Non-pigmented ciliary epithelial cell (primary cell): ENCODE measurements around the gene PTGR3.

Experiments
- DNase-seq: peaks from one replicate; pipeline ENCODE4 v3.0.0-alpha.2; 2010; ENCODE audit warnings: low read depth

Gene PTGR3

GRCh38 chr18:75234901-75235300 lies 26.0 kb upstream of the PTGR3 start:
- no peak for DNase-seq

GRCh38 chr18:75231053-75231406 lies 22.1 kb upstream of the PTGR3 start:
- no peak for DNase-seq

GRCh38 chr18:75230163-75231052 lies 21.5 kb upstream of the PTGR3 start:
- DNase-seq: no peak

- no peak for DNase-seq
These were observed 20.5 kb upstream of the PTGR3 start for GRCh38 chr18:75229437-75229836.

DNA sequence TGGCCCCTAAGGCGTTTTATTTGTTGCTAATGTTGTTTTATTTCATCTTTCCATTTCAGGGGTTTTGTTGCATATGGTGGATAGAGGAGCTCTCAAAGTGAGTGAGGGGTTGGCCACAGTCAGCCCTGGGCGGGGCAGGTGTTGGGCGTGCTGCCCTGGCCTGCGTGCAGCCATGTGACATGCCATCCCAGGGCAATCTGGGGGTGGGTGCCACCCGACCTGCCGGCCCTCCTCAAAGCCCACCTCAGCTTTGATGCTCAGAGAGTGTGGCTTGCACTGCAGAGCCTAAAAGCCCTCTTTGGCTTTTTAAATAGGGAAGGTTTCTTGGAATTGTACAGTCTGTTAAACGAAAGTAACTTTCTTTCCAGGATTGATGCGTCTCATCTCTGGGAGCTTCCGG lies 20.0 kb upstream of the PTGR3 start:
- DNase-seq: no peak

- DNase-seq: no peak
These were observed 18.8 kb upstream of the PTGR3 start for GRCh38 chr18:75227535-75228296.

DNA sequence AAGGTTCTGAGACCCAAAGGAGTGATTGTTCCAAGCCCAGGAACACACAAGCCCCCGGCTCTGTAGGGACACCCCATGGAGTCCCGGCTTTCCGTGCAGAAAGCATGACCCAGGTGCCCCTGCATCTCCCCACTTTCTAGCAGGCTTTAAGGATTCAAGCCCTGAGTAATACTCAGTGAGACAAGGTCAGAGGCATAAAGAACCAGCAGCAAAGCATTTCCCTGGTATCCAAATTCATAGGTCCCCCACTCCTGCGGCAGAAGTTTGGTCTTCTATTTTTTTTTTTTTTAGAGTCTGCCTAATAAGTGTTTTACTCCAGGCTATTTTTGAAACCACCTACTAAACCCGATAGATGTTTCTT lies 18.0 kb upstream of the PTGR3 start:
- no peak for DNase-seq

- no peak for DNase-seq
These were observed 17.5 kb upstream of the PTGR3 start for GRCh38 chr18:75226286-75226955.

DNA sequence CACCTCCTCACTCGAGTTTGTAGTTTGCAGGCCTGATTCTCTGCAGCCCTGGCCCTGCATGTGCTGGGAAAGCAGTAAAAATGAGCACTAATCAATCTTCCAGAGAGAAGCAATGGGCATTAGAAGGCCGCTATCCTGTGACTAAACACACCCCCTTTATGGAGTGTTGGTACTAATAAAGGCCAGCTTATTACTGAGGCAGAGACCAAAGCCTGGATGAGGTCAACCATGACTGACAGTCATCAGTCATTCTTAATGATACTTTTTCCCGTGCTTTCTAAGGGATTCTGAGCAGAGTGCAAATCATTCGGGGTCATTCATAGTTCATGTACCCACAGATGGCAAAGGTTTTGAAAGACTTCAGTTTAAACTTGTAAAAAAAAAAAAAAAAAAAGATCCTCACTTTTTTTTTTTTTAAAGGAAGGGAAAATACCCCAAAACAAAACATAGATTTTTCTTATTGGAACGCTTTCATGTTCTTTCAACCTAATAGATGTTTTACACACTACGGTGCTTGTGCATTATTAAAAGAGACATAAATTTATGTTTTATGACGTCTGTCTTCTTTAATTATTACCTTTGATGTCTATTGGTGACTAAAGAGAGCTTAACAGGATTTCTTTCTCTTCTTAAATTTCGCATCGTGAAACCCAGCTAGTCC lies 14.9 kb upstream of the PTGR3 start:
- no peak for DNase-seq

GRCh38 chr18:75222407-75222806 lies 13.5 kb upstream of the PTGR3 start:
- DNase-seq: no peak

GRCh38 chr18:75221897-75222296 lies 13.0 kb upstream of the PTGR3 start:
- no peak for DNase-seq

GRCh38 chr18:75221397-75221796 lies 12.5 kb upstream of the PTGR3 start:
- no peak for DNase-seq

DNA sequence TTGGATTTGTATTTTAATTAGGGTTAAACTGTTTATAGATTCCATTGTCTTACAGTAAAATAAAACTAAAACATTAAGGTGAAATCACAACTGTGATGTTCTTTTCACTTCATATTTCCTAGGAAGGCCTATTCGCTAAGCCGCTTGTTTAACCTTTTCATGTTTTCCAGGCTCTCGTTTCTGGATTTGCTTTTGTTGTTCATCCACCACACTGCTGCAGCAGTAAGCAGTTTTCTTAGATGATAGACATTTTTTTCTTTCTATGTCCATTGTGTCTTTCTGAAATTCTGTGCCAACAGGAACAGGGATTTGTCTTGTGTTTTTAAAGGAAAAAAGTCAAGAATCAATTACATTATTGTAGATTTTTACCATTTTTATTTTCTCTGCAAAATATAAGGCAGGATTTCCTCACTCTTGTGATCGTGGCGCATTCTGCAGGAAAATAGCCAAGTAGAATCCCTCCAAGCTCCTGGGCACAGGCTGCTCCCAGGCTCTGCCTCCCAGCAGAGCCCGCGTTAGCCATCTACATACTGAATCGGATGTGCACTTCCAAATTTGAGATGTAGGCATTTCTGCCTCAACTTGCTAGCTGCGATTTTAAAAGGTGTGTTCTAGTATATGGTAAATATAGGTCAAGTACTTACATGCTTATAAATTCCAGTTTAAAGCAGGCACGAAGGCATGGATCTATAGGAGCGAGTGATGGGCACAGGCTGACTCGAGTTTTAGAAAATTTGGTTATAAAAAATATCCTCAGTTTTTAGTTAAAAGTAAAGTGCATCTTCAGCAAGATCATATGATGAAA lies 11.8 kb upstream of the PTGR3 start:
- no peak for DNase-seq

DNA sequence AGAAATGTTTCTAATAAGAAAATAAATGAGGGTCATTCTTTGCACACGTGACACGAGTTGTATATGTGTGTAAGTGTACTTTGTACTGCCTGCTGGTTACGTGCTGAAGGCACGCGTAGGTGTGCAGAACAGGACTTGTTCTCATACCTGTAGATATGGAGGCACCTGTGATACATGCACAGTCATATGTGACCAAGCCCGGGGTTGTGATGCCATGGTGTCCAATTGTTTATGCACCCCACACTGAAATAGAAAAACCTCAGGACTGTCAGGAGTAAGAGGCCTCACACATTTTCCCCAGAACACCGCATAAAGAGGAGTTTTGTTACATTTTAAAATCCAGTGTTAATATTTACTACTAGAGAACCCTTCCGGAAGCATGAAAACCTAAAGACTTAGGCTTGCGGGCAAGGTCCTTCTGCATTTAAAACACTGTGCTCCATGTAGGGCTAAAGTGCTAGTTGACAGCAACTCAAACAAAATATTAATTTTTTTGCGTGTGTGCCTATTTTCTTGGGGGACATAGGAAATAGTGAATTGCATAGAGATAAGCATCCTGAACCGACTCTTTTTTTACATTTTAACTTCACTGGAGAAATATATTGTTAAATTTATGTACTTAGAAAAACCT lies 10.9 kb upstream of the PTGR3 start:
- DNase-seq: no peak

DNA sequence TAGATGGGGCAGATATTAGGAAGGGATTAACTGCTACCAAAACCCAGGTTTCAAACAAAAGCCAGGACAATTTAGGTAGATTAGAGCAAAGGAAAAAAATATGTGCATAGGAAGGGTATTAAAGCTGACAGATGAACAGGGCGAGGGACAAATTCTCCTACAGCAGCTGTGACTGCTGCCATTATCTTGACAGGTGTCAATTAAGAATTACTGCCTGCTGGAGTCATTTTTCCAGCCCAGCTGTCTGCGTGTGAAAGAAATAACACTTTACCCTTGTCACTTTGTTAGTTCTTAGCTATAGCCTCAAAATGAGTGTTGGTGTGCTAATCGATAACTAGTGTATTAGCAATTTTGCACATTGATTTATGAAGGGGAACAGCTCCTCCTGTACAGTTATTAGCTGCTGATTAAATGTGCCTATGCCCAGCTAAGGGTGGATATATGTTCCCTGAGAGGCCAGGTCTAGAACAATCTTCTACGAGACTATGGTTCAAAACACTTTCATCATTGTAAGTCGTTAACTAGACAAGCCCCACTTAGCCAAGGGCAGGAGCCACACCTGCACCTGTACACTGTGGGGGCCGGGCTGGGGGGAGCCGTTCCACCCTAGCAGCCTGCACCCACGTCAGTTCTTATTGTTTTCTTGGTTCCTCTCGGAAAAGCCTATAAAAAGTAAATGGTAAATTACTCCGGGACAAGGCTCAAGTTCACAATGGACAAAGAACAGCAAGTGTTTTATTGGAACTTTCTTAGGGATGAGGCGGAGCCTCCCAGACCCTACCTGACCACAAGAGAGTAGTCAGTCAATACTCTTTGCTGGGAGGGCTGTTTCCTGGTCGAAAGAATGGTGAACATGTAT lies 9.4 kb upstream of the PTGR3 start:
- no peak for DNase-seq

- DNase-seq: no peak
These were observed 8.2 kb upstream of the PTGR3 start for GRCh38 chr18:75216911-75217689.

- DNase-seq: no peak
These were observed 7.4 kb upstream of the PTGR3 start for GRCh38 chr18:75216212-75216910.

- no peak for DNase-seq
These were observed 6.7 kb upstream of the PTGR3 start for GRCh38 chr18:75215663-75216062.
